HG03095 (cell line): ENCODE measurements around the gene OXSM.

ENCODE experiments used
- ATAC-seq: cut with Tn5 transposase; IDR thresholded peaks from one replicate; pipeline ENCODE4 v1.9.1; 2021; ENCODE audit warnings: moderate library complexity; ENCODE audit not compliant: unreplicated experiment

OXSM gene

DNA sequence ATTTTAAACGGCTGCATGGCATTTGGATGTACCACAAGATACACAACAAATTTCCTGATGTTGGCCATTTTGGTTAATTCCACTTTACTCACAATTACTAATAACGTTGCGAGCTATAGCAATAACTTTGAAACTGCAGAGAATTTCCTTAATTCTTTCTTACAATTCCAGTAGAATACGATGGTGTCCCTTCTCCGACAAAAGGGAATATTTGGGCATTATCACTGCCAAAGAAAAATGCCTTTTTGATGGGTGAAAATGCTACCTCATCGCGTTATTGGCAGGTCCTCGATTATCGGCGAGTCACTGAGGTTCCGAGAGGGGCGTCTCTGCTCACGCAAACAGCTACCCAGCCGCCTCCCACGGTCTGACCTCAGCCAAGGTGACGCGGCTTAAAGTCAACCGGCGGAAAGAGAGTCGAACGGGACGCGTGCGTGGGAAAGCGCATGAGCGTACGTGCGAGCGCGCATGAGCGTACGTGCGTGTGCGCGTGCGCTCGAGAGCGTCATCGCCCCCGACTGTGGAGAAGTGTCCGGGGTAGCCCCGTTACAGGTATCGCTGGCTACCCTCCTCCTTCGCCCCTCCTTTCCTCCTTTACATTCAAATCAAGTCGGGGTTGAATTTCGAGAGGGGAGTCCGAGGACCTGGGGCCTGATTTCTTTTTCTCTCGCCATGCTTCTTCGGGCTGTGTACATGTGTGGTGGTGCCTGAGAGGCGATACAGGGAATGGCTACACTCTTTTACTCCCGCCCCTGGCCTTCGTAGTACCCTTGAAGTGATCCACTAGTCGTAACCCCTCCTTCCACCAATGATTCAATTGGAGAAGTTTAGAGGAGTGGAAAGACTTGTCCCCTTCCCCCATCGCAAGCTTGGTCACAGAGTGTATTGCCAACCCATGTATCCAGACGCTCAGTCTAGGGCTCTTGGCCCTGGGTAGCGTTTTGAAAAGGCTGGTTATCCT, at the start of gene OXSM:
Gene OXSM, plus strand, starts transcription at position 495 of the 961 bp plus-strand sequence. CDS start 931 bp downstream, outside the sequence.
- ATAC-seq, result peak; percentile 92

DNA sequence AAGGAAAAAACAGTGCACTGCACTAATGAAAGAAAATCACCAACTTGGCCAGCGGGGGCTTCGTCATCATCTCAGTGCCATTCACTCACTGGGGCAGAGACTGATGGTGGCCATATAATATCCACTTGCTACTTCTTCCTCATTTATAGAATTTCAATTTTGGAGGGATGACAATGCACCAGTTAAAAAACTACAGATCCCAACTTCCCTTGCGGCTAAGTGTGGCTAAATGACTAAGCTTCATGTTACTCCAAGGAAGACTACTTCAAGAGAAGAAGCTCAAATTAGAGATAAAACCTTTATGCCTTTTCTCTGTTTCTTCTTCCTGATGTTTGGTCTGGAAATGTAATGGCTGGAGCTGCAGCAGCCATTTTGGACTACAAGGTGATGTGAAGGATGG, 45.4 kb upstream of the OXSM start:
- ATAC-seq, result no peak

DNA sequence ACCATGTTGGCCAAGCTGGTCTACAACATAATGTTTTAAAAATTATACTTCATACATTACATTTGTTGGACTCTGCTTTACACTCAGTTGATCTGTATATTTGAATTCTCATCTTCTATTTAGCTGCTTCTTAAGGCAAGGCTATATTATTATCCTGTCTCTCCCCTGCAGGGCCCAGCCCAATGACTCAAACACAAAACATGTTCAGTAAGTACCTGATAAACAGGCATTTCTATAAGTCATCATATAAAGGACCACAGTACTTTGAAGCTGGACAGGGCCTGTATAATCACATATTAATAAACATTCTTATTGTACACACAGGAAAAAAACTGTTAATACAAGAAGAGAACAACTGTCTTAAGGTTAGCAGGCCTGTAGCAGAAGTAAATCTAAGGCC, 42.9 kb upstream of the OXSM start:
- no peak for ATAC-seq

DNA sequence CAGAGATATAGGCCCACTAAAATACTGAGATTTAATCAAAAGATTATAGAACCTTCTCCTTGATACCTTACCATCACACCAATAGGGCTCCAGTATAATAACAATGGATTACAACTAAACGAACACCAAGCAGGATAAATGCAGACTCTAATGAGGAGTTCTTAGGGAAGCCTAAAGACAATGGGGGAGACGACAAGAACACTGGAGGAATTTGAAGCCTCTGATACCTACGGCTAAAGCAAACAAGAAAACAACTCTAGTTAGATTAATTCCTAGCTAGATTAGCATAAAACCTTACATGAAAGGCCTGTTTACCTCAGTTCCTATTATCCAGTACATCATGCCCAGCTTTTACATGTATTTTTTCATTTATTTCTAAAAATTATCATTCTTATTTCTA, 41.7 kb upstream of the OXSM start:
- no peak for ATAC-seq

DNA sequence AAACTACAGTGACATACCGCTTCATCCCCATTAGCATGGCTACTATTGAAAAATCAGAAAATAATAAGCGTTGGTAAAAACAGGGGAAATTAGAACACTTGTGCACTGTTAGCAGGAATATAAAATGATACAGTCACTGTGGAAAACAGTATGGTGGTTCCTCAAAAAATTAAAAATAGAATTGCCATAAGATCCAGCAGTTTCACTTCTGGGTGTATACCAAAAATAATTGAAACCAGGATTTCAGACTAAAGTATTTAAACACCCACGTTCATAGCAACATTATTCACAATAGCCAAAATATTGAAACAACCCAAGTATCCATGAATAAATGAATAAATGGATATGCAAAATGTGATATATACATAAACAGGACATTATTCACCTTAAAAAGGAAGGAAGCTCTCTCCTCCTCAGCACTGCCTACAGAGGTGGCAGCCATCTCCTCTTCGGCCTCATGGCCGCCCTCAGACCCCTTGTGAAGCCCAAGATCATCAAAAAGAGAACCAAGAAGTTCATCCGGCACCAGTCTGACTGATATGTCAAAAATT, 40.8 kb upstream of the OXSM start:
- no peak for ATAC-seq

DNA sequence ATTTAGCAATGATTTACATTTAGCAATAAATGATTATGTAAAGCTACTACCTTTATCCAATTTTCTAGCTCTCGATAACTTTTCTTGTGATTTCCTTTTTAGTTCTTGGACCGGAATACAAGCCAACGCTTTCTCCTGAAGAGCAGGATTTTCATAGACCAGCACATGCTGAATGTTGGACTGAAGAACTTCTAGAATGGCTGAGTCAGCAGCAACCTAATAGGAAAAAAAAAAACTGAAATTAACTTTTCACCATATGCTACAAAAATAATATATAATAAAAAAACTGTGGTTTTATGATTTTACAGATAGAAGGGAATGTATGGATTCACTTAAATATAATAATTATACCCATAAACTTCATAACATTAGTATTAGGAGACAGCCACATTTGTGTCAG, 38.8 kb upstream of the OXSM start:
- ATAC-seq, result no peak

DNA sequence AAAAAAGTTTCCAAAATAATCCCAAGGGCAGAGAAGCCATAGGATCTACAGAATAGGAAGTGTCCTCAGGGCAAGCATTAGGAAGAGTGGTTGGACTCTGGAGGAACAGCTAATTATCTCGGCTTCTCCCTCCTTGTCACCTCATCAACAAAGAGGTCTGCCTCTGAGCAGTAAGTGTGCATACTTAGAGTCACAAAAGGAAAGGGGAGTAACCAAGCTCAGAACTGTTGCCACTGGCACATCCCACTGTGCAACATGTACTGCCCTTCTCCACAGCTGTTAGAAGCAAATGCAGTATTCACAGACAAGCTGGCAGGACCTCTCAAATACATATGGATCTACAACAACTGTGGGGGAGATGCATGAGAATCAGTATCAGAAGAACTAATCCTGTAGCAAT, 38.2 kb upstream of the OXSM start:
- ATAC-seq, result no peak

DNA sequence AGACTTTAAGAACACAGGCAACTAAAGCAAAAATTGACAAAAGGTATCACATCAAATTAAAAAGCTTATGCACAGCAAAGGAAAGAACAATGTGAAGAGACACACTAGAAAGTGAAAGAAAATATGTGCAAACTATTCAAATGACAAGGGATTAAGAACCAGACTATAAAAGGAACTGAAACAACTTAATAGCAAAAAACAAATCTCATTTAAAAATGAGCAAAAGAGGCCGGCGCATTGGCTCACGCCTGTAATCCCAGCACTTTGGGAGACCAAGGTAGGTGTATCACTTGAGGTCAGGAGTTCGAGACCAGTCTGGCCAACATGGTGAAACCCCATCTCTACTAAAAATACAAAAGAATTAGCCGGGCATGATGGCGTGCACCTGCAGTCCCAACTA, 21.0 kb upstream of the OXSM start:
- peak; percentile 86 for ATAC-seq

DNA sequence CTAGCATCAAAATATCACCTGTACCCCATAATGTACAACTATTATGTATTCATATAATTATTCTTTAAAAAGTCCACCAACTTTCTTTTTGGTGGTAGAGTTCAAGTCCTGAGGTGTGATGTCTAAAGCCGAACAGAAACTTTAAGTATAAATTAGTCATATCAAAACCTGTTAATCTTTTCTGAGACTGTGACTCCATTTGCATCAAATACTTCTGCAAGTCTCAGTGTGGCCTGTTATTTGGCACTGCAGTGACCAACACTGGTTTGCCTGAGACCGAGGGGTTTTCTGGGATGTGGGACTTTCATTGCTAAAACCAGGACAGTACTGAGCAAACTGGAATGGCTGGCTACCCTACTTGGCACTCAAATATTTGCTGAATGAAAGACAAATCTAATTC, 14.0 kb upstream of the OXSM start:
- ATAC-seq, result peak; percentile 71

DNA sequence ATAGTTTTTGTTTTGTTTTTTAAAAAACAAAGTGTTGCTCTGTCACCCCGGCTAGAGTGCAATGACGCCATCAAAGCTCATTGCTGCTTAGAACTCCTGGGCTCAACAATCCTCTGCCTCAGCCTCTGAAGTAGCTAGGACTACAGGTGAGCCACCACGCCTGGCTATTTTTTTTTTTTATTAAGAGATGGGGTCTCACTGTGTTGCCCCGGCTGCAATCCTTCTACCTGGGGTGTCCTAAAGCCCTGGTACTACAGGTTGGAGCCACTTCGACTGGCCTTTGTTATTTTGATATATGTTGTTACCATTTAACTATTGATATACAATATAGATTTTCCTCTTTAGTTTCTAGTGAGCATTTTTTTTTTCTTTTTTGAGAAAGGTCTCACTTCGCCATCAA, 9.3 kb upstream of the OXSM start:
- no peak for ATAC-seq

DNA sequence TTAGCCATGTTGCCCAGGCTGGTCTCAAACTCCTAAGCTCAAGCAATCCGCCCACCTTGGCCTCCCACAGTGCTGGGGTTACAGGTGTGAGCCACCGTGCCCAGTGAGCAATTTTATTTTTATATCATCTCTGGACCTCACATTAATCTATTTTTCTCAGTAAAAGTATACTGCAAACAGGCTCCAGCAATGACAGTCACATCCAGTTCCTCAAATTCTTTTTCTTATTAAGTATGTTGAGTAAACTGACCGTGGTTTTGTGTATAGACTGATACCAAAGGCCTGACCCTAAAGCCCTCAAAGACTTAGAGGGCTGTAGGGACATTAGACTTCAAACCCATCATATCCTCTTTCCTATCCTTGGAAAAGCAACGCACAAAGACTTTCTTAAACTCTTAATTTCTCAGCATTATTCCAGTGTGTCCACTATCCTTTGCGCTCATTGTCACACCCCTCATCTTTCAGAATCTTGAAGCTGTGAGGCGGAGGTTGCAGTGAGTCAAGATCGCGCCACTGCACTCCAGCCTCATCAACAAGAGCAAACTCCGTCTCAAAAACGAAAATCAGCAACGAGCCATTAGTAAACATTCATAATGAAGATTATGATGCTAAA, 8.6 kb upstream of the OXSM start:
- no peak for ATAC-seq

DNA sequence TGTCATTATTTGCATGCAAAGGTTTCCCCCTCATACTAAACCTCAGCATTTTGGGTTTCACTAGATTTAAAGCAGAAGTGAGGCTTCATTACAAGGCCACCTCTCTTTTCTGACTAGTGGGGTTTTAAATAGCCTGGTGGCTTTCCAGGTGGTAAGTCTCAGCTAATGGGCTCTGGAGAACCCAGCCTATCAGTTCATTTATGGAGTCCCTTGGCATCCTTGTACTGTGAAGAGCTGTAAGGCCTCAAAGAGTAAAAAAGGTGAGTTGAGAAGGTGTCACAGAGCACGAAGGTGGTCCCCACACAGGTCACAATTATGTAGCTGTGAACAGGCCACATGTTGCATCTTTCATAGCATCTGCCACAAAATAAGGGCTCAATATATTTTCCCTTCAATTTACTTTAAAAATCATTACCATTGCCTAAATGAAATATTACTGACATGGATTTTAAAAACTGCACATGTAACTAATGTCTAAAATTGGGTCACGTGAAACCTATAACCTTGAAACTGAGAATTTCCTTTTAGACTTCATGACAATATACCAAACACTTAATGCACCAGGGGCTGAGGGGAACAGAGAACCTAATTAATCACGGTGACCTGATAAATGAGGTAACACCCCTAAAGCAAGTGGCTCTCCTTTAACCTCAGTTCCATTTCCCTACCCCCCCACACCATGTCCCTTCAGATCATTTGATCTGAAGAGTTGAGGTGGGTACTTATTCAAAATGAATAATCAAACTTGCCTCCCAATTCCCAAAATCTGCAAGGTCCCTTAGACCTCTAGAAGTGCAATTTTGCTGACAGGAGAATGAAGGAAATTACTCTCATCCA, 7.9 kb upstream of the OXSM start:
- ATAC-seq, result peak; percentile 58

DNA sequence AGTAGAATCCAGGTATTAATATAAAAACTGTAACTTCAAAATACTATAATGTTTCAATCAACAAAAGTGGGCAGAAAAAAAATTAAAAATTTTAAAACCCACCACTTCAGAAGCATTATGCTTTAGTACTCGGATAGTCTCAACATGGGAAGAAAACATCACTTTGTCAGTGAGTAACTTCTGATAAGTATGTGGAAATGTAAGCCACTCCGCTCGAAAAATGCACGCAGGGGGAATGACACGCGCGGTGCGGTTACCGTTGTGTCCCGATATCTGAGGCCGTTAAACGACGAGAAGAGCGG, 7.3 kb upstream of the OXSM start:
- no peak for ATAC-seq

DNA sequence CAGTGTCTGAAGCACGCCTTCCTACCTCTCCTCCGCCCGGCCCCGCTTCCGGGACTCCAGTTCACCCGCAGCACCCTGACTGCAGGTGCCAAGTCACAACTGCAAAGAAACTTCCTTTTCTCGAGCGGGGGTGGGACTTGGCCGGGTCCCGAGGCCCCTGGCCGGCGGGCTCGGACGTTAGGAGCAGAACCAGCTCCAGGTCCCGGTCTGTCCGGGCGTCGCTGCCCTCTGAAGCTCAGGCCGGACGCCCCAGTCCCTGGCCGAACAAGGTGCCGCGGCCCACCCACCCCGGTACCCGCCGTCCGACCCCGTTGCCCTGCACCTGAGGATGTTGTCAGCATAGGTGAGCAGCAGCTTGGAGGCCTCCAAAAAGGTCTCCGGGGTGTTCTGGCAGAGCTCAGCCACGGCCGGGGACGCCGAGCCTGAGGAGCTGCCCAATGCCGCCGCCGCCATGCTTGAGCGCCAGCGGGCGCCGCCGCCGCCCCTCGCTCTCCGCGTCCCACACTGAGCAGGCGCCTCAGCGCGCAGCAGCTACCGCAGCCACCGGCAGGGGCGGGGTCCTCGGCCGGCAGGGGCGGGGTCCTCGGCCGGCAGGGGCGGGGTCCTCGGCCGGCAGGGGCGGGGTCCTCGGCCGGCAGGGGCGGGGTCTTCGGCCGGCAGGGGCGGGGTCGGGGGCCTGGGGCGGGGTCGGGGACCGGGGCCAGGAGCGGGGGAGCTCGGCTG, 6.8 kb upstream of the OXSM start, which contains the start of gene NGLY1:
Gene NGLY1, minus strand, starts transcription at position 506 of the 723 bp plus-strand sequence. Its CDS starts 53 bp downstream, at position 453.
- peak; percentile 67 for ATAC-seq

DNA sequence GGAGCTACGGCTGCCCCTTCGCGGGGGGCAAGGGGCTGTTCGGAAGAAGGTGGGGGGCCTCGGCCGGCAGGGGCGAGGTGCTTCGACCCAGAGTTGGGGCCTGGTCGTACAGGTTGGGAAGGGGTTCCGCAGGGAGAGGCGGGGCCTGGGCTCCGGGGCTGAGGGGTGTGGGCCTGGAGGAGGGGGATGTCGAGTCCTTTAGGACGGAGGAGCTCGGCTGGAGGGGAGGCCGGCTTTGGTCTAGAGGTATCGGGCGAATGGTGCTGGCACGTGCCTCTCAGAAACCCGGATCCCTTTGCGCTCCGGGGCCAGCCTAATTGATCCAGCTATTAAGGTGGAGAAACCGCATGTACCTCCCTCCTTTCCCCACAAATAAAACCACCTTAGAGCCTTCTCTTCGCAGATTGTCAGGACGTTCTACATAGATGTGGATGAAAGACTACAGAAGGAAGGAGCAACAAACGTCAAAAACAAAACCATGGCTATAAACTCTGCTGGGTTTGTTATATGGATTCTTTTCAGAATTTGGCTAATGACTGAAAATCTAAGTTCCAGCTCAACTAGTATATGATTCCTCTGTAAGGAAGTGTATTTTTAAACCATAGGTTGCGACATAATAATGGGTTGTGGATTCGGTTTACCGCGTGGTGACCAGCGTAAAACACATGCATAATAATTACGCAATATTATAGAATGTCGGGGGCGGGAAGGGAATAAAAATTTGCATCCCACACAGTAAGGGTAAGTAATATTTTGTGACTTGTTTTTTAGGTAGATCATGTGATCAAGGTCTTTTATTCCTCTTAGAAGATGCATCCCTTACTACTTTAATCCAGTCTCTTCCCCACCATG, 6.0 kb upstream of the OXSM start:
- ATAC-seq, result peak; percentile 16

DNA sequence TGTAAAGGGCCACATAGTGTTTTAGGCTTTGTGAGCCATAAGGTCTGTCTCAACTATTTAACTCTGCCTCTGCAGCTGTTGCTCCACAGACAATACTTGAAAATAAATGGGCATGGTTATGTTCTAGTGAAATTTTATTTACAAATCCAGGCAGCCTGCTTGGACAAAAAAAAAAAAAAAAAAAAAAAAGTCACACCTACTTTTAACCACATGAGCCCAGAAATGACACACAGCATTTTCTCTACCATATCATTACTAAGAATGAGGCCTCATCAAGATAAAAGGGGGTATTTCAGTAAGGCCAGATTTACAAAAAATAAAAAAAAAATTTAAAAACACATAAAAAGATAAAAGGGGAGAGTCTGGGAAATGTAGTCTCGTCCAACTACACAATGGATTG, 4.9 kb upstream of the OXSM start:
- ATAC-seq, result no peak

DNA sequence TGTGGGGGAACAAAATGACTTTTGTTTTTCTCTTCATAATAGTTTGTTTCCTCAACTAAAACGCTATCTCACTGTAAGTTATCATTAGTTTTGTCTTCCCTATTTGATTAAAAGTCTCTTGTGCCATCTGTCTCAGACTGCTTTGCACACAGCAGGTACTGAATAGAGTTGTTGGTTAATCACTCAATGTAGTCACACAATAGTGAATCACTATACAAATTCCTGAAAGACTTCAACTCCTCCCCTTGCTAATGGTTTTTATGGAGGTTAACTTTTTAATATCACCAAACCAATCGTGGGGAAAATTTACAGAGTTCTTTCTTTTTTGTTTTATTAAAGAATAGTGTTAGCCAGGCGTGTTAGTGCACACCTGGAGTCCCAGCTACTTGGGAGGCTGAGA, 4.1 kb upstream of the OXSM start:
- ATAC-seq, result no peak

DNA sequence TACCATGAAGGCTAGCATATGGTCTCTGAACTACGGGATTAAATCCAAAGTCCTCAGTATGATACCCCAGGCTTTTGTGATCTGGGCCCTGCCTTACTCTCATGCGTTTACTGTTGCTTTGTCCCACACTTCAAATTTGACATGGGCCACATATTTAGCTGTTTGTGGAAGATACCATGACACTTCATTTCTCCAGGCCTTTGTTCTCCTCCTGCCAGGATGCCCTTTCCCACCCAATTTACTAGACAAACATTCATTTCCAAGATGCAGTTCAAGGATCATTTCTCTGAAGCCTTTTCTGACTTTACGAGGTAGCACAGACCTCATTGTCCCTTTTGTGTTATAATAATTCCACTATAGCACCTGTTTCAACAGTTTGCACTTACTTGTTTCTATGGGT, 2.2 kb upstream of the OXSM start:
- ATAC-seq, result no peak

DNA sequence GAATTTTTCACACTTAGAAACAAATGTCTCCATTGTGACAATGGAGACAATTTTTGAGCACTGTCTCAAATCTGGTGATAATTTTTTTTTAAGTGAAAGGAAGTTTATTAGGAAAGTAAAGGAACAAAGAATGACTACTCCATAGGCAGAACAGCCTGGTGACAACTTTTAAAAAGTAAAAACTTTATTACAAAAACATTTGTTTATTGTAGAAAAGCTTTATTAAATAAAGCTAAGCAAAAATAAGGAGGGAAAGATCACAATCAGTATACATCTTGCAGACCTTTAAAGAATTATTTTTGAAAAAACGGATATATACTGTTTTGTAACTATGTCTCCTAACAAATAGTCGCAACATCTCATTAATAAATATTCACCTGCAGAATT, 688 bp upstream of the OXSM start:
- no peak for ATAC-seq

DNA sequence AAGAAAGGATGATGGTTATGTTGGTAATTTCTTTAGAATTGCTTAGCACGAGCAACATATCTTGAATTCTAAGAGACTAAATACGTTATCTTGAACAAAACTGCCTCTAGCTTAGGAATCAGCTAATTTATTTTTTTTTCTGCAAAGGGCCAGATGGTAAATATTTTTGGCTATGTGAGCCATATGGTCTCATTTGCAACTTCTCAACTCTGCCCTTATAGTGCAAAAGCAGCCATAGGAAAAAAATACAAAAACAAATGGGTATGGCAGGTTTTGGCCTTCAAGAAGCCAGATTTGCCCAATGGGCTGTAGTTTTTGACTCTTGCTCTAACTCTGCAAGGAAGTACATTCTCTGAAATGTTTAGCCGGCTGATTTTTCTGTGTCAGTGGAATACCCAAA, 11.9 kb downstream of the OXSM start:
- ATAC-seq, result no peak
